Activated T-cell treated with anti-CD3 and anti-CD28 coated beads, Interleukin-2, amount 50 U/mL, for 4 hours (primary cell): ENCODE results near the gene CFAP52. TPM values are rescaled to one million over a fixed set of nuclear protein-coding genes. Genes with fewer than 3 reads are reported as not detected.
"Not testable (repeated sequence)": the region's sequence is repeated elsewhere in the genome, so short reads cannot be mapped to it uniquely, and the experiment has no call there.

Experiments
- ATAC-seq, 2 donors: fragments of 200-7000 bp; cut with Tn5 transposase; one replicate each; pipeline ENCODE4 v1.10.0; 2021
- DNase-seq: peaks from one replicate; pipeline ENCODE4 v3.0.0-alpha.2; 2020
- H3K27me3 Mint-ChIP-seq: one replicate; pipeline ENCODE4 v1.8.0; 2021; ENCODE audit warnings: low read depth, mixed read lengths
- H3K36me3 Mint-ChIP-seq: one replicate; pipeline ENCODE4 v1.8.0; 2022; ENCODE audit warnings: mixed read lengths; ENCODE audit not compliant: insufficient read depth
- H3K4me1 Mint-ChIP-seq: one replicate; pipeline ENCODE4 v1.8.0; 2021; ENCODE audit warnings: low read depth, mixed read lengths
- H3K4me3 Mint-ChIP-seq: one replicate; pipeline ENCODE4 v1.8.0; 2021; ENCODE audit warnings: mild to moderate bottlenecking, moderate library complexity, mixed read lengths
- H3K9me3 Mint-ChIP-seq: one replicate; pipeline ENCODE4 v1.8.0; 2021; ENCODE audit warnings: mixed read lengths
- total RNA-seq, 3 donors: library from RNA; stranded (reverse); gene quantifications; one replicate each; pipeline ENCODE4 v1.2.1, GENCODE V29; 2021

CFAP52 gene
- total RNA-seq, 3 donors from 2014 or later = not detected

- H3K9me3 Mint-ChIP-seq = no peaks in the 10 kb centered on the region
- no peak for DNase-seq
- ATAC-seq = no peak
- no peak overlapping the region for H3K4me3 Mint-ChIP-seq
- H3K36me3 Mint-ChIP-seq = no peaks in the 10 kb centered on the region
- H3K4me1 Mint-ChIP-seq = no peaks in the 10 kb centered on the region
- peaks cover 24% of the 10 kb centered on the region for H3K27me3 Mint-ChIP-seq
These were observed 22.2 kb downstream of the CFAP52 start for GRCh38 chr17:9598661-9599060.

GRCh38 chr17:9604583-9604982 lies 28.1 kb downstream of the CFAP52 start:
- H3K4me1 Mint-ChIP-seq, H3K9me3 Mint-ChIP-seq, H3K4me3 Mint-ChIP-seq, H3K36me3 Mint-ChIP-seq, ATAC-seq, DNase-seq: not testable (repeated sequence)
- peaks cover 16% of the 10 kb centered on the region for H3K27me3 Mint-ChIP-seq

GRCh38 chr17:9606453-9606852 lies 30.0 kb downstream of the CFAP52 start:
- H3K4me1 Mint-ChIP-seq = no peaks in the 10 kb centered on the region

GRCh38 chr17:9607058-9607457 lies 30.6 kb downstream of the CFAP52 start:
- H3K27me3 Mint-ChIP-seq, H3K9me3 Mint-ChIP-seq, H3K36me3 Mint-ChIP-seq, H3K4me3 Mint-ChIP-seq, ATAC-seq, H3K4me1 Mint-ChIP-seq, DNase-seq: not testable (repeated sequence)

More at GRCh38 chr17:9606453-9606852, 30.0 kb downstream of the CFAP52 start:
- no peaks in the 10 kb centered on the region for H3K36me3 Mint-ChIP-seq
- ATAC-seq (no peak), DNase-seq (no peak)
- peaks cover 10% of the 10 kb centered on the region for H3K27me3 Mint-ChIP-seq
- H3K4me3 Mint-ChIP-seq = no peak overlapping the region
- peaks cover 5% of the 10 kb centered on the region for H3K9me3 Mint-ChIP-seq

GRCh38 chr17:9611557-9611956 lies 35.1 kb downstream of the CFAP52 start:
- ATAC-seq (no peak), DNase-seq (no peak)
- Mint-ChIP-seq H3K4me1 (no peaks in the 10 kb centered on the region), H3K4me3 (no peak overlapping the region), H3K9me3 (peaks cover 5% of the 10 kb centered on the region), H3K36me3 (no peaks in the 10 kb centered on the region), H3K27me3 (peaks cover 8% of the 10 kb centered on the region)

- no peaks in the 10 kb centered on the region for H3K4me1 Mint-ChIP-seq
- H3K4me3 Mint-ChIP-seq = no peak overlapping the region
- H3K36me3 Mint-ChIP-seq = no peaks in the 10 kb centered on the region
- H3K27me3 Mint-ChIP-seq = peaks cover 8% of the 10 kb centered on the region
- no peak for ATAC-seq
- DNase-seq = no peak
- peaks cover 5% of the 10 kb centered on the region for H3K9me3 Mint-ChIP-seq
These were observed 35.6 kb downstream of the CFAP52 start for GRCh38 chr17:9612006-9612405.

GRCh38 chr17:9615486-9615885 lies 39.0 kb downstream of the CFAP52 start:
- peaks cover 6% of the 10 kb centered on the region for H3K27me3 Mint-ChIP-seq
- H3K36me3 Mint-ChIP-seq = no peaks in the 10 kb centered on the region
- ATAC-seq = no peak
- no peak overlapping the region for H3K4me3 Mint-ChIP-seq
- no peaks in the 10 kb centered on the region for H3K9me3 Mint-ChIP-seq
- H3K4me1 Mint-ChIP-seq = no peaks in the 10 kb centered on the region
- DNase-seq = no peak

- no peaks in the 10 kb centered on the region for H3K36me3 Mint-ChIP-seq
- no peak for ATAC-seq
- no peaks in the 10 kb centered on the region for H3K27me3 Mint-ChIP-seq
- no peaks in the 10 kb centered on the region for H3K4me1 Mint-ChIP-seq
- H3K4me3 Mint-ChIP-seq = no peak overlapping the region
- no peak for DNase-seq
- H3K9me3 Mint-ChIP-seq = peaks cover 38% of the 10 kb centered on the region
These were observed 46.5 kb downstream of the CFAP52 start for GRCh38 chr17:9622961-9623360.

GRCh38 chr17:9628509-9628908 lies 52.1 kb downstream of the CFAP52 start:
- ATAC-seq (no peak), DNase-seq (no peak)
- Mint-ChIP-seq H3K9me3 (peaks cover 23% of the 10 kb centered on the region), H3K4me1 (no peaks in the 10 kb centered on the region), H3K4me3 (no peak overlapping the region), H3K27me3 (peaks cover 15% of the 10 kb centered on the region), H3K36me3 (no peaks in the 10 kb centered on the region)

- Mint-ChIP-seq H3K36me3 (no peaks in the 10 kb centered on the region), H3K27me3 (peaks cover 22% of the 10 kb centered on the region), H3K9me3 (no peaks in the 10 kb centered on the region), H3K4me1 (no peaks in the 10 kb centered on the region), H3K4me3 (no peak overlapping the region)
- ATAC-seq = no peak
- DNase-seq = no peak
These were observed 56.3 kb downstream of the CFAP52 start for GRCh38 chr17:9632741-9633140.

- Mint-ChIP-seq H3K36me3 (no peaks in the 10 kb centered on the region), H3K4me1 (no peaks in the 10 kb centered on the region), H3K27me3 (peaks cover 27% of the 10 kb centered on the region), H3K9me3 (no peaks in the 10 kb centered on the region), H3K4me3 (no peak overlapping the region)
- ATAC-seq (no peak), DNase-seq (no peak)
These were observed 58.9 kb downstream of the CFAP52 start for GRCh38 chr17:9635340-9635739.

- no peak for ATAC-seq
- no peaks in the 10 kb centered on the region for H3K4me1 Mint-ChIP-seq
- H3K9me3 Mint-ChIP-seq = no peaks in the 10 kb centered on the region
- peaks cover 23% of the 10 kb centered on the region for H3K27me3 Mint-ChIP-seq
- H3K36me3 Mint-ChIP-seq = no peaks in the 10 kb centered on the region
- no peak for DNase-seq
- no peak overlapping the region for H3K4me3 Mint-ChIP-seq
These were observed 60.1 kb downstream of the CFAP52 start for GRCh38 chr17:9636501-9636900.

- H3K27me3 Mint-ChIP-seq = peaks cover 32% of the 10 kb centered on the region
These were observed 63.9 kb downstream of the CFAP52 start for GRCh38 chr17:9640388-9640787.

GRCh38 chr17:9643611-9644010 lies 67.2 kb downstream of the CFAP52 start:
- DNase-seq (no peak), ATAC-seq (no peak)
- H3K36me3 Mint-ChIP-seq = no peaks in the 10 kb centered on the region
- no peak overlapping the region for H3K4me3 Mint-ChIP-seq
- H3K27me3 Mint-ChIP-seq = peaks cover 49% of the 10 kb centered on the region
- no peaks in the 10 kb centered on the region for H3K9me3 Mint-ChIP-seq
- peaks cover 12% of the 10 kb centered on the region for H3K4me1 Mint-ChIP-seq

More at GRCh38 chr17:9640388-9640787, 63.9 kb downstream of the CFAP52 start:
- not testable (repeated sequence) for DNase-seq, H3K9me3 Mint-ChIP-seq, H3K4me1 Mint-ChIP-seq, H3K36me3 Mint-ChIP-seq, ATAC-seq
- H3K4me3 Mint-ChIP-seq = peak overlapping the region; percentile 22

GRCh38 chr17:9644910-9645751 lies 68.7 kb downstream of the CFAP52 start, which contains the start of gene USP43:
USP43 (plus strand) TSS chr17:9645517; CDS start chr17:9645633, 116 bp downstream.
- Mint-ChIP-seq H3K4me1 (peaks cover 12% of the 10 kb centered on the region), H3K36me3 (no peaks in the 10 kb centered on the region), H3K4me3 (peak within 1 kb of the TSS; percentile 78), H3K9me3 (no peaks in the 10 kb centered on the region), H3K27me3 (peaks cover 52% of the 10 kb centered on the region)
- peak; percentile 8 for DNase-seq
- peak; percentile 71 to 72 for ATAC-seq
